ENCODE measurements around the gene ALPK3.

Gene ALPK3

DNA sequence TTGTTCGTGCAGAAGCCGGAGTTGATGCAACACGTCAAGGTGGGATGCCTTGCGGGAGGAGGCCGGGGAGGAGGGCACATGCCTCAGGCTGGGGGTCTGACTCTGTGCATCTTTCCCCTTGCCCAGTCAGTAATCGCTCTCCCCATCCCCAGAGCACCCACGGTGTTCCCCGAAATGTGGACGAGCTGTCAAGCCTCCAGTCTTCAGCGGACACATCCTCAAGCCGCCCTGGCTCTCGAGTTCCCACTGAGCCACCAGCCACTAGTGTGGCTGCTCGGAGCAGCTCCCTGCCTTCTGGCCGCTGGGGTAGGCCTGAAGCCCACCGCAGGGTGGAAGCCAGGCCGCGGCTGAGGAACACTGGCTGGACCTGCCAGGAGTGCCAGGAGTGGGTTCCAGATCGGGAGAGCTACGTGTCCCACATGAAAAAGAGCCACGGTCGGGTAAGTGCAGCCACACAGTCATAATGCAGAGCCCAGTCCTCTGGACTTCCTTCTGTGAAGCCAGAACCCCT lies 18.7 kb upstream of the ALPK3 start:
- no peak for DNase-seq (ENCODE audit: low read depth in 2 of 2, low spot score in 1 of 2)

DNA sequence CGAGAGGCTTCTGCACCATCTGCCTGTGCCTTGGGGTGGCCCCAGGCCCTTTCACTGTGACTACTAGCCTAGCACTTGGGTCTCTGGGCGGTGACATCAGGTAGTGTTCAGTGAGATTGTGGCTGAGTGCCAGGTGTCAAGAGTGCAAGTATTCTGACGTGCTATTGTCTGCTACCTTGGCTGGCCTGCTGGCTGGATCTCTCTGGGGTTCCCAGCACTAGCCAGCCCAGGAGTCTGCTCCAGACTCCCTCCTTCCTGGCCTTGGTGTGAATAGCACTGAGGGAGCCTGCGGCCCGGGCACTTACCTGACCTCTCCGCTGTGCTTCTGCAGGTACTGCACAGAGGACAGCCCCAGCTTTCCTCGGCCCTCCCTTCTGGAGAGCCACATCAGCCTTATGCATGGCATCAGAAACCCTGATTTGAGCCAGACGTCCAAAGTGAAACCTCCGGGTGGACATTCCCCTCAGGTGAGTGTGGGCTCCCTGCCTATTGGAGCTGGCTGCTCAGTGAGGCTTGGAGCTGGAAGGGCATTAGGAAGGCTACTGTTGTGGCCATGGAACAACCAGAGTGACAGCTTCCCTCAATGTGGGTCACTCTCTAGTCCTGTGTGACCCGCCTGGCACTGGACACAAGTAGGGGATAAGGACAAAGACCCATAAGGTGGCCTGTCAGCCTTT lies 17.5 kb upstream of the ALPK3 start:
- DNase-seq (ENCODE audit: low read depth in 2 of 2, low spot score in 1 of 2): no peak

DNA sequence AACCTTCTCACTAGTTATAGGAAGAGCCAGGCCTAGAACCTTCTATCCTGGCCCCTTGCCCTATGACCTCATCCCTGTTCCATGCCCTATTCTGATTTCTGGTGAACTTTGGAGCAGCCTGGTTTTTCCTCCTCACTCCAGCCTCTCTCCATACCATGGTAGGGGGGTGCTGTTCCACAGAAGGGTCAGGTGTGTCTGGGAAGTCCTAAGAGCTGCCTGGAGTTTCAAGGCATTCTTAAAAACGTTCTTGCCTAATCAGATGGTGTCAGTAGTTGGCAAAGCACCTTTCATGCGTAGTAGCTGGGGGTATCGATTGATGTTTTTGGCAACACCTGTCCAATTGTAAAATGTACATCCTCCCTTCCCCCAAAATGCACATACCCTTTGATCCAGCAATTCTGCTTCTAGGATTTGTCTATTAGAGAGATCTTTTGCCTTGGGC lies 16.8 kb upstream of the ALPK3 start:
- DNase-seq (ENCODE audit: low read depth in 2 of 2, low spot score in 1 of 2): no peak

DNA sequence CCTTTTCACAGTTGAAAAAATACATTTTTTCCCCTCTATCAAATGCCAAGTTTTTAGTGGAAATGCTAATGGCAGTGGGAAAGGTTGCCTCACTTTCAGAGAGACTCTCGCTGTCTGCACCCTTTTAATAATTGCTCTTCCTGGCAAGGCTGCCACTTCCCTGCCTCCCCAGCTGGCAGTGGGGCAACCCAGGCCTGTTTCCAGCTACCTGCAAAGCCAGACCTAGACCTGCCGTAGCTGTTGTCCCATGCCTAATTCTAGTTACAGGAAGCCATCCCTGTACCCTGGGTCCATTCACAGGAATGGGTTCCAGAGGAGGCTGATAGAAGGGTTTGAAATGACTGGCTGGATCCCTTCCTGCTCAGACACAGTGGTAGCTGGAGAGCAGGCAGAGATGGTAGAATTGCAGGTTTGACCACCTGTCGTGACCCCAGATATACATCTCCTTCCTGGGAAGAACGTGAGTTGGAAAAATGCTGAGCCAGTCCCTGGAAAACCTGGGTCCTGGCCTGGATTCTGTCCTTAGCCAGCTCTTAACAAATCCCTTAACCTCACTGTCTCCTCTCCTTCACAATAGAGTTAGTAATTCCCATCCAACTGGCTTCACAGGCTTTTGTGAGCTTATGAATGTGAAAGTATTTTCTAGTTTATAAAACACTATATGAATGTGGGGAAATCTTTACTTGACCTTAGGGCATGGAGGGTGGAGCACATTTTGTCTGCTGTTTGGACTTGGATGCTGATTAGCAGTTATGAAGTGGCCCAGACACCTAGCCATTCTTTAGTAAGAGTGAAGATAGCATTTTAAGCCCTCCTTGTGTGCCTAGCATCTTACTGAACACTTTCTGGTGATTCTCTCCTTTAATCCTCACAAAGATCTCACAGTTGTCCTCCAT lies 12.9 kb upstream of the ALPK3 start:
- no peak for DNase-seq (ENCODE audit: low read depth in 2 of 2, low spot score in 1 of 2)

DNA sequence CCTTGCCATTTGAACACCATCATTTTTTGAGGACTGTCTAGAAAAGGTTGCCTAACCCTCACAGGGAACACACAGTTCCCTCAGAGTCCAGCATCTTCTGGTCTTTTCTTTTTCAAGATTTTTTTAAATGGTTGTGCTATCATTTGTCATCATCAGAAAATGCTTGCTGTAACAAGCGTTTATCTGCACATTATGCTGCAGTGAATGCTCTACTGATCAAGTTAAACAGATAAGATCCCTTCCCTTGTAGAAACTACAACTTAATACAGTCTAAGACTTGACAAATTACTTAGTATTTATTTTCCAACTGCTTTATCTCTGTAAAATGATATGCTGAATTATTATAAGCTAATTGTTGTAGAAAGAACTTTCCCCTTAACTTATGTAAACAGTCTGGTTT lies 11.9 kb upstream of the ALPK3 start:
- no peak for DNase-seq (ENCODE audit: low read depth in 2 of 2, low spot score in 1 of 2)

DNA sequence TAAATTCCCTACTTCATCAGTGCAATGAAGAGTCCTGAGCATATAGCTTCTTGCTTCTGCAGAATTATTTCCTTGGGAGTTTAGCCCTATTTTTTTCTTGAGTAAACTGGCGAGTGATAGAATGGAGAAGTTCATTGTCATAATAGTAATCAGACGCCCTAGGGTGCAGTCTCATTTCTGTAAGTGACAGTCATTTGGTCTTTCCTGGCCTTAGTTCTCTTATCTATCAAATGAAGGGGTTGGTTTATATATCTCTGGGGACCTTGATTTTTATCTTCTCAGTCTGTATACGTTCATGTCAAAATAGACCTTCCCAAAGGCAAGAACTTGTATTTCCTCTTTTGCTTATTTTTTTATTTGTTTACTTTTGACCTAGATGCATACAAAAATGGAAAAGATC lies 9.9 kb upstream of the ALPK3 start:
- no peak for DNase-seq (ENCODE audit: low read depth in 2 of 2, low spot score in 1 of 2)

DNA sequence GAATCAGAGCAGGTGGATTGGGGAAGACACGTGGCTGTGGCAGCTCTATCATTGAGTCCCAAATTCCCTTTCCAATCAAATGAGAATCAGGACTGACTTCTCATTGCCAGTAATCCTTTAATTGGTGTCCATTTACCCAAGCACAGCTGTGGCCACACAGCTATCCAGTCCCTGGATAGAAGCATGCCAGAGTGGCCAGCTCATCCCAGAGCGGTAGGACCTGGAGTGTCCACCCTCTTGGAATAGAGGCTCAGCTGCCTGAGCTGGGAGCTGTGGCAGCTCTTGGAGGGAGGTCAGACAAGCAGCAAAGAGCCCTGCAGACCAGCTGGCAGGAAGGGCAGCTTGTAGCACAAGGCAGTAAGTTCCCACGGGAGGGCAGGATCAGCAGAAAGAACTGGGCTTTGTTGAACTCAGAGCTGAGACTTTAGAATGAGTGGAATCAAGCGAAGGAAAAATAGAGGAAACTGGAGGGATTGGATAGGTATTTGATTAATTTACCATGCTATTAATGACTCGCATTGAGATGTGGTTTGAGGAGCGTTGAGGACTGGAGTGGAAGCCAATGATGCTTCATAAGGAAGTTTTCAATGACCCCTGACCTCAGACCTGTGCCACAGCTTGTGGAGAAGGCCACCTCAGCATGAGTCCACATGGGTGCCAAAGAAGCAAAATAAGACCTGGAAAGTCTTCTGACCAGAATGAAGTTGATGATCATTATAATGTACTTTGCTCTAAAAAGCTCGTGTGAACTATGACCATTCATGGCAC lies 6.9 kb upstream of the ALPK3 start:
- DNase-seq (ENCODE audit: low read depth in 2 of 2, low spot score in 1 of 2): no peak

DNA sequence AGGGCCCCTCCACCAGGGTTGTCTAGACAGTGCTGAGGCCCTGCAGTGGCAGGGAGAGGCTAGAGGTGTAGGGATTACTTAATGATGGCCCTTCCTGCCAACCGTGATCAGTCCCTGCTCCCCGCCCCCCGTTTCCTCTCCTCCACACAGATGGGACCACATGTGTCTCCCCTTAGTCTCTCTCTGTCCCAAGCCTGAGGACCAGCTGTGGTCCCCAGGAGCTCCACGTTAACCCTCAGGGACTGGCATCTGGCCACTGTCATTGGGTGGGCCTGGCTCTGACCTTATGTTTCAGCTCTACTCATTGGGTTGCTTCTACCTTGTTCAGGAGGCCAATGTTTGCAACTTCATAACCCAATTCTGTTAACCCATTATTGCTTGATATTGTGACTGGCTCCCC lies 6.0 kb upstream of the ALPK3 start:
- no peak for DNase-seq (ENCODE audit: low read depth in 2 of 2, low spot score in 1 of 2)

DNA sequence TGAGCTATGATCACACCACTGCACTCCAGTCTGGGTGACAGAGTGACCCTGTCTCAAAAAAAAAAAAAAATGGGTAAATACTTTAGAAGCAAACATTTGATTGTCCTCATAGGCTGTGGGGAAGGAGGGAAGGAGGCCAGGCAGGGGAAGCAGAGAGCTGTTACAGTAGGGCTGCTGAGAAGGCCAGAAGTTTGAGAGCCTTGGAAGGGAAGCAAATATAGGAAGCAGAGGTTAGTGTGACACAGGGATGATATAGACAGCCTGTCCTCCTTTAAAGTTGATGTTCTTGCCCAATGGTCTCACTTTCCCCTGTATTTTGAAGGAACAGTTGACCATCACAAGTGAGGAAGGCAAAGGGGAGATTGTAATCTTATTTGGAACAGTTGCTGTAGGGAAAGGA lies 5.3 kb upstream of the ALPK3 start:
- no peak for DNase-seq (ENCODE audit: low read depth in 2 of 2, low spot score in 1 of 2)

DNA sequence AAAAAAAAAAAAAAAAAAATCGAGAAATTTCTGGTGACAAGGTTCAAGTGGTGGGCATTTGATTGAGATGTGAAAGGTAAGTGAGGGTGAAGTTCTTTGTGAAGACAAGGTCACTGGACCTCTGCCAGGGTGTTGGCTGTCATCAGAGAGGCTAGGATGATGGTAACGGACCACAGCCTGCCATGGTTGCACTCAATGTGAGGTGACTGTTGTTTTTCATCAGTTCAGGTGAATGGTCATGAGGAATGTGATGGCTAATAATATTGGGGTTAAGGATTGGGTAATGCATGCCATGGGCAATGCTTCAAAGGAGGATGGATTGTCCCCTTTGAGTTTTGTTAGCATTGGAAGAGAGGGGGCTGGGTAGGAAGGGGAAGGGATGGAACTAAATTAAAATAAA lies 4.3 kb upstream of the ALPK3 start:
- no peak for DNase-seq (ENCODE audit: low read depth in 2 of 2, low spot score in 1 of 2)

DNA sequence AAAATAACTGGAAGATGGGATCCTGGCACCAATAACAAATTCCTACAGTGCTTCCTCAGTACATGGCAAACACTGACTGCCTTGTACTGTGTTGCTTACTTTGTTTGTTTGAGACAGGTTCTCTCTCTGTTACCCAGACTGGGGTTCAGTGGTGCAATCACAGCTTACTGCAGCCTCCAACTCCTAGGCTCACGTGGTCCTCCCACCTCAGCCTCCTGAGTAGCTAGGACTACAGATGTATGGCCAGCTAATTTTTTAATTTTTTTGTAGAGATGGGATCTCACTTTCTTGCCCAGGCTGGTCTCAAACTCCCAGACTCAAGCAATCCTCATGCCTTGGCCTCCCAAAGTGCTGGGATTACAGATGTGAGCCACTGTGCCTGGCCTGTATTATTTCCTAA lies 3.7 kb upstream of the ALPK3 start:
- DNase-seq (ENCODE audit: low read depth in 2 of 2, low spot score in 1 of 2): no peak

DNA sequence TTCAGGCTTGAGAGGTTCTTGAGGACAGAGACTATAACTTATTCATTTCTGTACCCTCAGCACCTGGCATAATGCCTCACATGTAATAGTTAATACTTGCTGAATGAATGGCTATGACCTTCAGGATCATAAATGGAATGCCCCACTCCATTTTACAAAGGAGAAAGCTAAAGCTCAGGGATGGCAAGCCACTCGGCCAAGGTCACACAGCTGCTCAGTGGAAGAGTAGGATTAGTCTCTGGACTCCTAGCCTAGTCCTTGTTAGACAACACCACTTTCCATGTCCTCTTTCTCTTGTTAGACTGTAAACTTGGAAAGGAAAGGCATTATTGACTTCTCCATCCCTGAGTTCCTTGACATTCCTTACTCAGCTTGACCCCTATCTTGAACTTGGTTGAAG lies 3.2 kb upstream of the ALPK3 start:
- no peak for DNase-seq (ENCODE audit: low read depth in 2 of 2, low spot score in 1 of 2)

DNA sequence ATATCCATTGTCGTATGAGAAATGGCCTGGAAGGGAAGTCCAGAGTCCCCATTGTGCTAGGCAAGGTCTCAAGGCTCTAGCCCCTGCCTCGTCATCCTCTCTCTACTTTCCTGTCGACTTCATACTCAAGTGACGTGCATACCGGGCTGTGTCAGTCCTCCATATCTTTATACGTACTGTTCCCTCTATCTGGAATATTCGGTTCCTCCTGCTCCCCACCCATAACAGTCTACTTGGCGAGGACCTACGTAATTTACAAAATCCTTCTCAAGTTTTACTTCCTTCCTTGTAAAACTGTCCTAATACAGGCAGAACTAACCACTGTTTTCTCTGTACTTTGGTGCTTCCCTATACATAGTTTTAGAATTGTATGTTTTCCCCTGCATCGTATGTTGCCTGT lies 2.2 kb upstream of the ALPK3 start:
- DNase-seq (ENCODE audit: low read depth in 2 of 2, low spot score in 1 of 2): no peak

DNA sequence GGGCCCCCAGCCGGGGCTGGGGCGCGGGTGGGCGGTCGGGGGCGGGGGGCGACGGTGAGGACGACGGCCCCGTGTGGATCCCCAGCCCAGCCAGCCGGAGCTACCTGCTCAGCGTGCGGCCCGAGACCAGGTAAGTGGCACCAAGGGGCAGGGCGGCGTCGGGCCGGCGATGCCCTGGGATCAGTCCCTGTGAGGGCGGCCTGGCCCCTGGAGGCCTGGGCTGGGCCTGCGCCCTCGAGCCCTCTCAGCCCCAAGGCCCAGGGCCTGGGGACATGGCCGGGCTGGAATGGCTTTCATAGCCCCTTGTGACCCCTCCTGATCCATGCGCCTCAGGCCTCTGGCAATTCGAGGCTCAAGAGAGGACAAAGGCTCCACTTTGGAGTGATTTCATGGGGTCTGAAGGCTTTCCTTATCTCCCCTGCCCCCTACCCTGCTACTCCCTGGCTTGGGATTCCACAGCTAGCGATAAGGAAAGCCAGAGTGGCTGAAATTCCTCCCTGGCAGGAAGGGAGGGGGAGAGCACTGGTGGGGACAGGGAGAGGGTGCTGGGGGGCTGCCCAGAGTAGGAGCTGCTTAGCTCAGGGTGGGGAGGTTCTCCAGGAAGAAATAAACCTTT lies 418 bp downstream of the ALPK3 start:
- DNase-seq (ENCODE audit: low read depth in 2 of 2, low spot score in 1 of 2): no peak

DNA sequence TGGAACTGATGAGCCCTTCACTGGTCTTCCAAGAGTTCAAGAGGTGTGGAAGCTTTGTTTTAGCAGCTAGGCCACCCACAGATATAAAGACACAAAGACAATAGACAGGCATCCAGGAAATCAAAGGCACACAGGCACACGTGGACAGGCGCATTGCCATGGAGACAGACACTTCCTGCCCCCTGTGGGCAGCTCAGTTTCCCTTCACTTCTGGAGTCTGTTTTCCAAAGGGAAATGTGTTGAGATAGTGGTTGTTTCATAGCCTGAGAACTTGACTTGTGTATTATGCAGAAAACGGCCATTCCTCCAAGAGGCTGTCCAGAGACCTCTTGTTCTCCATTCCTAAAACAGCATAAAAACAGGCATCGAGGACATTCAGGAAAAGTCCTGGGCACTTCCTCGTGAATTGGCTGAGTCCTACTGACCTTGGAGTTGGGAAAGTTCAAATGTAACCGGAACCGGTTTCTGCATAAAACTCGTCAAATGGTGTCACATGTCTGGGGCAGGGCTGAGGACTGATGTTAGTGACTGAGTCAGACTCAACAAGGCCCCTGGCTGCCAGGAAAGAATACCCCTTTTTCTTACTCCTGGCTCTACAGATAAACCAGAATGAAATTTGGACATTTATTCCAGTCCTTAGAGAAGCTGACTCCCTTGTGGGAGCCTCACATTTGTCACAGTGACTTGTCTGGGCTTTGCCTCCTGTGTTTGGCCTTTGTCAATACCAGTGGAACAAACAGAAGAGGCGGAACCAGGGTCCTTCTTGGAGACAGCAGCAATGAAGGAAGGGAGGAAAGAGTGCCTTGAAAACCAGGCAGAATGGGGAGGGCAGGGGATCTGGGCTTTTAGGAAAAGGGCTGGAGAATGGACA lies 1.3 kb downstream of the ALPK3 start:
- no peak for DNase-seq (ENCODE audit: low read depth in 2 of 2, low spot score in 1 of 2)

DNA sequence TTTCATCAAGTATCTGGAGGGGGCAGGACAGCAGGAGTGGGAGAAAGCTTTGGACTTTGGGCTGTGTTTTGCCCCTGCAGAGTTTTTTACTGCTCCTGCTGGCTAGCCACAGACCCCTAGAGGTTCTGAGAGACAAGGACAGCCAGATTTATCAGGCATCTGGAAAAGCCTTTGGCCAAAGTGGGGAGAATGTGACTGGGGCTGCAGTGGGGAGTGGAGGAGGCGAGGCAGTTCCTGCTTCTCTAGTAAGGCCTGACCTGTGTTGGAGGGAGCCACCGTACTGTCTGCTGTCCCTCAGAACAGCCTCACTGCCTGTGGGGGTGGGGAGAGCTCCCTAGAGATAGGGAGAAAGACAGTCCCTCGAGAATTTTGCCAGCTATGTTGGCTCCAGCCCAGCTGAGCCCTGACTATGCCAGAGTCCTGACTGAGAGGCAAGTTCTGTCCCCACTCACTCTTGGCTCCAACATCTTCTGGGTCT lies 2.2 kb downstream of the ALPK3 start:
- DNase-seq (ENCODE audit: low read depth in 2 of 2, low spot score in 1 of 2): no peak

DNA sequence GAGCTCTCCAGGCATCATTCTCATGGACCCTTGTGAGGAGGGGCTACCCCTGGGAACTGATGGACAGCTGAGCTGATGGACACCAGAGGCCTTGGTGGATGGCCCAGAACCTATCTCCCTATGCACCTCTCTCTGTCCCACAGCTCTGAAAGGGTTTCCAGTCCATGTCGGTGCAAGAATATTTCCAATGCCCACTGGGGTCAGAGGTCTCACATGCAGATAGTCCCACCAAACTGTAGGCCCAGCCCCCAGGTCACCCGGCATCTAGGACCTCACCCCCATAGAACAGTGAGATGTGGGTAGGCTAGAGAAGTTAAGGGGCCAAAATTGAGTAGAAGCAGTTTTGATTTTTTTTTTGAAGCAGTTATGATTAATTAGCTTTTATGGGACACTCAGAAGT lies 2.6 kb downstream of the ALPK3 start:
- no peak for DNase-seq (ENCODE audit: low read depth in 2 of 2, low spot score in 1 of 2)

DNA sequence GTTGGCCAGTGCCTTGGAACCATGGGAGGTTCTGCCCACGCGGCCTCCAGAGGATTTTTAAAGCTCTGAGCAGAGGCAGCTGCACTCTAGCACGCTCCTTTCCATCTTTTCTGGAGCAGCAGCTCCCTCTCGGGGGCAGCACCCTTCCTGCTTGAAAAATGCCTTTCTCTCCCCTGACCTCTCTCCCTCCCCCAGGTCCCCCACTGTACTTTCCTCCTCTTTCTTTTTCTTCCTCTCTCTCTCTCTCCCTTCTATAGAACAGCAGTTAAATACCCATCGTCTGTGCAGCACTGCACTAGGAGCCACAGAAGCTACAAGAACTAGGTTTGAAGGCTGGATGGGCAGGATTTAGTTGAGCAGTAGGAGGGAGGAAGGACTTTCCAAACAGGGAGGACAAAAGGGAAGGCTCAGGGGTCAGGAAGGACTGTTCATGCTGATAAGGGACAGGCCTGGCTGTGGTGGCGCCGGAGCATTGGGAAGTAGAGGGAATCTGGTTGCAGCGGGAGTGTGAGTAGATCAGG lies 4.4 kb downstream of the ALPK3 start:
- no peak for DNase-seq (ENCODE audit: low read depth in 2 of 2, low spot score in 1 of 2)

DNA sequence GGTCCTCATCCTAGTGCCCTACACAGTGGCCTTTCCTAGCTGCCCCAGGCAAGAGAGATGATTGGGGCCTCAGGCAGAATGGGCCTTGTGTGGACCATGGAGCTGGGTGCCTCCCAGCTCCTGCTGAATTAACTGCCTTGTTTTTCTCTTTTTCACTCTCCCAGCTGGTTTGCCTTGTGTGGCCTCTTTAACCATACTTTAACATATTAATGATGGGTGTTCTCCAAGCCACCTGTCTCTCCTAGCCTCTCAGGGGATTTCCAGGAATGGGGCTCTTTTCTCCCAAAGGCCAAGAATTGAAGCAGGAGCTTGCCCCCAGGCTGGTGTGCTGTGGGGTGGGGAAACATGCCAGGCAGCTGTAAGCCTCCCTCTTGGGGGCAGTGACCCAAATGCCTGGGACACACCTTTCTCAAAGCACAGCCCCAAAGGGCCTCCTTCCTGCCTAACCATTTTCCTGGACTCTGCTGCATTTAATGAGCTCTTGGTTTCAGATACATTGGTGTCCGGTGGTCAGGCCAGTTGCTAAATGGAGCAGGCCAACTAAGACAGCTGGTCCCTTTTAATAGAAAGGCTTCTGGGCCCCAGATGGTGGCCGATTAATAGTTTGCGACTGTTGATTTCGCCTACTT lies 5.6 kb downstream of the ALPK3 start:
- DNase-seq (ENCODE audit: low read depth in 2 of 2, low spot score in 1 of 2): no peak
